OCI-LY7 (cell line): ENCODE measurements around the gene FBLN2. TPM values are rescaled to one million over a fixed set of nuclear protein-coding genes. Genes with fewer than 3 reads are reported as not detected.

Experiments used
- BruUV-seq: library from RNA; stranded (reverse); fragments of 400-500 nt; replicated peaks from 2 replicates; lab custom pipeline; 2021; lab: Mats Ljungman, UMichigan
- CTCF ChIA-PET: fragments of 300-600 bp; sonication (Branson Sonifier 250); formaldehyde crosslinking; loops from one replicate; lab custom pipeline; 2022; ENCODE audit warnings: antibody characterized with exemption; ENCODE audit not compliant: unreplicated experiment; lab: Charles Lee
- POLR2A ChIA-PET: fragments of 300-600 bp; sonication (Branson Sonifier 250); formaldehyde crosslinking; loops from one replicate; lab custom pipeline; 2022; ENCODE audit warnings: antibody characterized with exemption; lab: Charles Lee
- DNase-seq: peaks from one replicate; pipeline ENCODE4 v3.0.0-alpha.2; 2015; ENCODE audit warnings: low spot score
- H2AFZ ChIP-seq: fragments of 200-600 bp; sonication (generic), shearing (Covaris generic); 2 replicates; pipeline ENCODE4 v1.6.1; 2014; ENCODE audit warnings: mild to moderate bottlenecking, antibody characterized with exemption, low read length, moderate library complexity
- H3K27ac ChIP-seq: fragments of 200-600 bp; sonication (generic); 2 replicates; pipeline ENCODE4 v1.5.1; 2014; ENCODE audit warnings: mixed run types, low read depth, mild to moderate bottlenecking, moderate library complexity, low read length, inconsistent platforms; ENCODE audit not compliant: poor library complexity, severe bottlenecking
- H3K36me3 ChIP-seq: fragments of 200-600 bp; sonication (generic); 2 replicates; pipeline ENCODE4 v1.6.1; 2014; ENCODE audit warnings: mild to moderate bottlenecking, antibody characterized with exemption, low read length, moderate library complexity, mixed read lengths; ENCODE audit not compliant: insufficient read depth
- H3K4me1 ChIP-seq: fragments of 200-600 bp; sonication (generic); 2 replicates; pipeline ENCODE4 v1.5.1; 2014; ENCODE audit warnings: mild to moderate bottlenecking, low read length; ENCODE audit not compliant: insufficient read depth, poor library complexity, severe bottlenecking
- H3K4me2 ChIP-seq: fragments of 200-600 bp; sonication (generic); 2 replicates; pipeline ENCODE4 v1.6.1; 2014; ENCODE audit warnings: mild to moderate bottlenecking, low read length
- H3K4me3 ChIP-seq: fragments of 200-600 bp; sonication (generic); 2 replicates; pipeline ENCODE4 v1.5.1; 2014; ENCODE audit warnings: mild to moderate bottlenecking, low read depth, low read length; ENCODE audit not compliant: poor library complexity, severe bottlenecking
- H3K79me2 ChIP-seq: fragments of 200-600 bp; sonication (generic); 2 replicates; pipeline ENCODE4 v1.6.1; 2016; ENCODE audit warnings: low read depth, mild to moderate bottlenecking, low read length, moderate library complexity, mixed read lengths; ENCODE audit not compliant: insufficient read depth
- H3K9me2 ChIP-seq: fragments of 200-600 bp; sonication (generic); 2 replicates; pipeline ENCODE4 v1.6.1; 2016; ENCODE audit warnings: mild to moderate bottlenecking, low read length, mixed read lengths; ENCODE audit not compliant: insufficient read depth
- H3K9me3 ChIP-seq: fragments of 200-600 bp; sonication (generic); 2 replicates; pipeline ENCODE4 v1.6.1; 2014; ENCODE audit warnings: mild to moderate bottlenecking, mixed run types, low read length, mixed read lengths
- H4K20me1 ChIP-seq: fragments of 200-600 bp; sonication (generic); 2 replicates; pipeline ENCODE4 v1.6.1; 2014; ENCODE audit warnings: mild to moderate bottlenecking, antibody characterized with exemption, low read length, moderate library complexity, mixed read lengths; ENCODE audit not compliant: insufficient read depth
- CTCF ChIP-seq: fragments of 200-600 bp; sonication (generic); conservative IDR thresholded peaks from 2 replicates; pipeline ENCODE4 v1.5.1; 2014; ENCODE audit warnings: mild to moderate bottlenecking, antibody characterized with exemption, low read length, moderate library complexity, mixed read lengths
- EZH2phosphoT487 ChIP-seq: fragments of 200-600 bp; sonication (generic); IDR thresholded peaks from 2 replicates; pipeline ENCODE4 v1.6.1; 2018; ENCODE audit warnings: low read depth, borderline replicate concordance, mild to moderate bottlenecking, mixed run types, antibody characterized with exemption, low read length, moderate library complexity, mixed read lengths
- intact Hi-C: fragments of 100-400 bp; cut with micrococcal nuclease; formaldehyde crosslinking; loops from one replicate; pipeline ENCODE4 v1.10.0; 2022; ENCODE audit not compliant: unreplicated experiment
- total RNA-seq, 2 experiments: library from RNA; depleted of rRNA in 1 of 2; stranded (reverse); fragments of >200 nt in 1 of 2; shearing (Covaris generic) in 1 of 2; gene quantifications; 2 replicates each; pipeline ENCODE4 v1.2.3, GENCODE V29; 2014 to 2022

FBLN2 gene
- total RNA-seq, 2 experiments from 2014 or later, result not detected

- H3K9me2 ChIP-seq, result no peaks in the 10 kb centered on the region
- intact Hi-C loops, result no loop called here
- H3K36me3 ChIP-seq, result no peaks in the 10 kb centered on the region
- no peaks in the 10 kb centered on the region for H3K4me1 ChIP-seq
- TF ChIP-seq EZH2phosphoT487 (no peak), CTCF (no peak)
- no peaks in the 10 kb centered on the region for H4K20me1 ChIP-seq
- no TSS peak for BruUV-seq
- H3K4me3 ChIP-seq, result no peak overlapping the region
- no peaks in the 10 kb centered on the region for H3K9me3 ChIP-seq
- H3K27ac ChIP-seq, result no peak overlapping the region
- POLR2A ChIA-PET, result no interaction called here
- H2AFZ ChIP-seq, result no peak overlapping the region
- no peaks in the 10 kb centered on the region for H3K79me2 ChIP-seq
- H3K4me2 ChIP-seq, result no peak overlapping the region
- no peak for DNase-seq
- CTCF ChIA-PET, result no interaction called here
Observed at GRCh38 chr3:13668136-13668535, 119.2 kb downstream of the FBLN2 start.

GRCh38 chr3:13669457-13669856 lies 120.5 kb downstream of the FBLN2 start:
- intact Hi-C loops, result no loop called here
- TF ChIP-seq EZH2phosphoT487 (no peak), CTCF (no peak)
- H3K79me2 ChIP-seq, result no peaks in the 10 kb centered on the region
- no TSS peak for BruUV-seq
- H3K4me3 ChIP-seq, result no peak overlapping the region
- CTCF ChIA-PET, result interaction anchor here (0.6 kb wide), 1 partner anchor 286 kb away, joined by 3 read pairs; no protein-coding TSS in a partner anchor
- no peaks in the 10 kb centered on the region for H3K9me2 ChIP-seq
- H3K4me1 ChIP-seq, result no peaks in the 10 kb centered on the region
- no peak overlapping the region for H3K4me2 ChIP-seq
- POLR2A ChIA-PET, result no interaction called here
- H3K9me3 ChIP-seq, result no peaks in the 10 kb centered on the region
- DNase-seq, result no peak
- H2AFZ ChIP-seq, result no peak overlapping the region
- H3K27ac ChIP-seq, result no peak overlapping the region
- H4K20me1 ChIP-seq, result no peaks in the 10 kb centered on the region
- H3K36me3 ChIP-seq, result no peaks in the 10 kb centered on the region

DNA sequence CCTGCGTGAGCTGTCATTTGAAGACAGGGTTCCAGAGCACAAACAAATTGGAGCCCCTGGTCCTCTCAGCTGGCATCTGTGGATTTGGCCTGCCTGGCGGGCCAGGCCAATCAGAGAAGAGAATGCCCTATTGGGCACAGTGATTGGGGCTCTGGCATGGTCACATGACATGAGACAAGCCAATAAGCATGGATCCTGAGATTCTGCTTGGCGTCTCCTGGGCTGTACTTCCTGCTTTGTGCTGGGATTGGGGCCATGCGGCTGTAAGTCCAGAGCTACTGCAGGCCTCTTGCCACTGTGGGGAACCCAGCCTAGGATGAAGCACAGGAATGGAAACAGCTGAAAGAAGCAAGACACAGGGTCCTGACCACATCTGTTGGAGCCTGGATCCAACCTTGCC lies 121.4 kb downstream of the FBLN2 start:
- POLR2A ChIA-PET, result interaction anchor here (0.9 kb wide), 1 partner anchor 9 kb away, joined by 4 read pairs; no protein-coding TSS in a partner anchor

More for the DNA sequence above, 121.4 kb downstream of the FBLN2 start:
- H3K4me2 ChIP-seq, result no peak overlapping the region
- DNase-seq, result no peak
- TF ChIP-seq CTCF, result no peak
- TF ChIP-seq EZH2phosphoT487, result no peak
- no peaks in the 10 kb centered on the region for H3K36me3 ChIP-seq
- H3K9me3 ChIP-seq, result no peaks in the 10 kb centered on the region
- no peaks in the 10 kb centered on the region for H3K4me1 ChIP-seq
- intact Hi-C loops, result no loop called here
- no peaks in the 10 kb centered on the region for H3K79me2 ChIP-seq
- no peak overlapping the region for H3K27ac ChIP-seq
- no peaks in the 10 kb centered on the region for H4K20me1 ChIP-seq
- no peaks in the 10 kb centered on the region for H3K9me2 ChIP-seq
- peak overlapping the region; percentile 46; the same call in 1 of the 2 replicates for H2AFZ ChIP-seq
- CTCF ChIA-PET, result interaction anchor here (0.5 kb wide), 1 partner anchor 23 kb away, joined by 3 read pairs; no protein-coding TSS in a partner anchor
- BruUV-seq, result no TSS peak
- no peak overlapping the region for H3K4me3 ChIP-seq
